Right lobe of liver (tissue), 4 donors: ENCODE data around the gene CYTIP.

ENCODE experiments used
- CTCF ChIP-seq, 4 donors: fragments of 200-600 bp in 3 of 4; fragments of 450-650 bp in 1 of 4; IDR thresholded peaks; one replicate each; pipeline versions ENCODE4 v1.5.1 to v1.8.0; 2016 to 2022; ENCODE audit warnings: antibody characterized with exemption in 4 of 4, mild to moderate bottlenecking in 2 of 4
- POLR2A ChIP-seq: fragments of 450-650 bp; IDR thresholded peaks from one replicate; pipeline ENCODE4 v1.6.1; 2017; ENCODE audit warnings: antibody characterized with exemption, mild to moderate bottlenecking
- donor health status: DM: no; HTN: no; CAD: no.
- donor health status: DM: no; HTN: no; CAD: no.
- donor health status: DM: no; HTN: yes; CAD: no.

GRCh38 chr2:157476953-157477709 lies 33.2 kb upstream of the CYTIP start:
- TF ChIP-seq CTCF (IDR thresholded peaks at IDR 0.05) (no peak), POLR2A (no peak)
